ENCODE measurements around the gene LINGO1.

LINGO1 gene

DNA sequence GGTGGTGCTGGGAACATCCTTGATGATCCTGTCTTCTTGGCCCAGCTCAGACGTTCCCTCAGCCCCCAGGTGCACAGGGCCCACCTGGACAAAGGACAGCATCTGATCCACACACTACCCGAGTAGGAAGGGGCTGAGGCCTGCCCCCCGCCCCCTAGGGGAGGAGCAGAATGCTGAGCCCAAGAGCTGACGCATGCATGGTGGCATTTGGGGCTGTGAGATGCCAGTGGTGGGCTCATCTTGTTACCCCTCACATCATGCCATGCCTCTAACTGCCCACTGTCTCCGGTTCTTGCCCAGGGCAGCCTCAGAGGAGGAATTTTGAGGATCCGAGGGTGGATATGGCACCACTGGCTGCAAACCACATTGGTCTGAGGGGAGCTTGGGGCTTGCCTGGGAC, 61.5 kb downstream of the LINGO1 start:
- DNase-seq (ENCODE audit: extremely low read depth, insufficient read length): no peak
- H3K36me3 ChIP-seq (ENCODE audit: control insufficient read depth, insufficient read depth, low read length): no peaks in the 10 kb centered on the region
- TF ChIP-seq, protein P1, sequence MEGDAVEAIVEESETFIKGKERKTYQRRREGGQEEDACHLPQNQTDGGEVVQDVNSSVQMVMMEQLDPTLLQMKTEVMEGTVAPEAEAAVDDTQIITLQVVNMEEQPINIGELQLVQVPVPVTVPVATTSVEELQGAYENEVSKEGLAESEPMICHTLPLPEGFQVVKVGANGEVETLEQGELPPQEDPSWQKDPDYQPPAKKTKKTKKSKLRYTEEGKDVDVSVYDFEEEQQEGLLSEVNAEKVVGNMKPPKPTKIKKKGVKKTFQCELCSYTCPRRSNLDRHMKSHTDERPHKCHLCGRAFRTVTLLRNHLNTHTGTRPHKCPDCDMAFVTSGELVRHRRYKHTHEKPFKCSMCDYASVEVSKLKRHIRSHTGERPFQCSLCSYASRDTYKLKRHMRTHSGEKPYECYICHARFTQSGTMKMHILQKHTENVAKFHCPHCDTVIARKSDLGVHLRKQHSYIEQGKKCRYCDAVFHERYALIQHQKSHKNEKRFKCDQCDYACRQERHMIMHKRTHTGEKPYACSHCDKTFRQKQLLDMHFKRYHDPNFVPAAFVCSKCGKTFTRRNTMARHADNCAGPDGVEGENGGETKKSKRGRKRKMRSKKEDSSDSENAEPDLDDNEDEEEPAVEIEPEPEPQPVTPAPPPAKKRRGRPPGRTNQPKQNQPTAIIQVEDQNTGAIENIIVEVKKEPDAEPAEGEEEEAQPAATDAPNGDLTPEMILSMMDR (IDR thresholded peaks at IDR 0.05; ENCODE audit: insufficient read depth, low read length, poor library complexity, severe bottlenecking): no peak
- H3K27me3 ChIP-seq (replicated peaks; ENCODE audit: control insufficient read depth, insufficient read depth, low read length): peaks cover 1% of the 10 kb centered on the region
- H3K4me3 ChIP-seq (replicated peaks; ENCODE audit: low read depth, low read length): no peak overlapping the region

DNA sequence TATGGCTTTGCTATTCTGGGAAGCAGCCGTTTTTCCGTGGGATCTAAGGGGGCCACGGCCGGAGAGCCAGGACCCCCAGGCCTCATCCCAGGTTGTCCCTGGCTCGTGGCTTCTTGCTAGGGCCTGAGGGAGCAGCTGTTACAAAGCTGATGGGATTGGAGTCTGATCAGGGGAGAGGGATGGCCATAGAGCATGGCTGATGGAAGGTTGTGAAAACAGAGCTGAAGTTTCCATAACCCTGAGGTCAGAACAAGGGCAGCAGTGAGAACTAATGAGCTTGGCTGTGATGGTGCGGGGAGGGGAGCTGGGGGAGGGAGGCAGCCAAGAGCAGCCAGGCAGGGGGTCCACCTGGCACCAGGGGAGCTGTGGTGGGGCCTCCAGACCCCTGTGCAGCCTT, 63.0 kb downstream of the LINGO1 start:
- no peaks in the 10 kb centered on the region for H3K36me3 ChIP-seq (ENCODE audit: control insufficient read depth, insufficient read depth, low read length)
- TF ChIP-seq, protein P1 (IDR thresholded peaks at IDR 0.05; ENCODE audit: insufficient read depth, low read length, poor library complexity, severe bottlenecking): no peak
- H3K27me3 ChIP-seq (replicated peaks; ENCODE audit: control insufficient read depth, insufficient read depth, low read length): peaks cover 1% of the 10 kb centered on the region
- no peak overlapping the region for H3K4me3 ChIP-seq (replicated peaks; ENCODE audit: low read depth, low read length)
- no peak for DNase-seq (ENCODE audit: extremely low read depth, insufficient read length)

DNA sequence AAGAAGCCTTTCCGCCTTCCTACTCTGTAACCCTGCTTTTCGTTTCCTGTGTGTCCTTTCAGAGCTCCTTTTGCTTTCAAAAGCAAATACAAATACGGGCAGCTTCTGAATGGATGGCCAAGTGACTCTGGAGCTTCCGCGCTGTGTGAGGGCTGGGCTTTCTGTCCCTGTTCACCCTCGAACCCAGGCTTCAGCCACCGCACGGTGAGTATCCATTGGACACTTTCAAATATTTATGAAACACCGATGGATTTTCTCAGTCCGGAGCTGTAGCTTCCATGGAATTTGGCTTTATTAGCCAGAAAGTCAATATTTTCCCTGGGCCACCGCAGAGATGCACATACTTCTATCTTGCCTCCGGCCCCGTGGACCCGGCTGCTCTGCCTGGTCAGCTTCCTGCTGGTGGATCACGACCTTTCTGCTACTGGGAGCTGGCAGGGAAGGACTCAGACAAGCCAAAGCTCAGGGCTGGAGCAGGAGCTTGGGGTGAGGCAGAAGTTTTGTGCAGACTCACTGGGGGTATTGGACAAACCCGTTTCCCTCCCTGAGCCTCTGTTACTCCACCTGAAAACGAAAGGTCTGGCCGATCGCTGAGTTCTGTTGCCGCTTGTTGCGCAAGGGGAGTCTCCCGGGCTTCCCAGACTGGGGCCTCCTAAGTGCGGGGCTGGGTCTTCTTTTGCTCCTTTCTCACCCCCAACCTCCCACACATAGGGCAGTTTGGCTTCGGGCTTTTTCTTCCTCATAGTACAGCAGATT, 63.6 kb downstream of the LINGO1 start:
- TF ChIP-seq, protein P1 (IDR thresholded peaks at IDR 0.05; ENCODE audit: insufficient read depth, low read length, poor library complexity, severe bottlenecking): no peak
- Histone ChIP-seq H3K4me3 (replicated peaks; ENCODE audit: low read depth, low read length) (no peak overlapping the region), H3K36me3 (ENCODE audit: control insufficient read depth, insufficient read depth, low read length) (no peaks in the 10 kb centered on the region), H3K27me3 (replicated peaks; ENCODE audit: control insufficient read depth, insufficient read depth, low read length) (no peaks in the 10 kb centered on the region; the same call in 1 of the 2 replicates)
- DNase-seq (ENCODE audit: extremely low read depth, insufficient read length): no peak

DNA sequence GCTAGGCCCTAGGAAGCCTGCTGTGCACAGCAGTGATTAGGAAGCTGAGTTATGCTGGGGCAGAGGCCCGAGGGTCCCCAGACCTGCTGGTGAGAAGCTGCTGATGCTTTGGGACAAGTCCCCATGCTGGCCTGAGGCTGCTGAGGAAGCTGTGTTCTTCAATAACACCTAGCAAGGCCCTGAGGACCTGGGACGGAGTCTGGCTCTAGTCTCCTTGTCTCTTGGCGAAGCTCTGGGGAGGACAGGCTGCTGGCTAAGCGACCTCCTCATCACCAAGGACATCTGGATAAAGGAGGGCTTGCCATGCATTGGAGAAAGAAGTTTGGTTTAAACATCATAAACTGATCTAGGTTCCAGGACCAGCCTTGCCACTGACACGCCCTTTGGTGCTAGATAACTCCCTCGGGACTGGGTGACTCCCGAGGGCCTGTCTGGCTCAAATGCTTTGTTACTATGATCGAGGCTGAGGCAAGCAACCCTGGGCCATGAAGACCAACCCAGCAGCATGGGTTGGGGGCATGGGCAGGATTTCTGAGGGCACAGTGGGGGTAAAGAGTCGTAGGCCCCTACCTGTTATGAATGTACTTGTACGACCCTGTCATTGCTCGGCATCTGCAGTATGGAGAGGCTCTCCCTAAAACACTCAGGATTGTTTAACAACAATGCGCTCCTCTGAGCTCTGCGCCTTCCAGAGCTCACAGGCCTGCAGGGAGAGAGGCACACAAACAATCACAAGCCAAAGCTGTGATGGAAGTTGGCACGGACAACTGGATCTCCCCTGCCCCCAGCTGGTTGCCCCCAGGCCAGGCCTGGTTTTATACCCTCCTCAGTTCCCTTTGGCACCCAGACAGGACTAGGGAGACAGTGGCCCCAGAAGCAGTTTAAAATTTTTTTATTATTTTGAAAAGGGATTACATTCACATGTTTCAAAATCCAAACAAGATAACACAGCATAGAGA, 64.4 kb downstream of the LINGO1 start:
- Histone ChIP-seq H3K36me3 (ENCODE audit: control insufficient read depth, insufficient read depth, low read length) (no peaks in the 10 kb centered on the region), H3K4me3 (replicated peaks; ENCODE audit: low read depth, low read length) (no peak overlapping the region), H3K27me3 (replicated peaks; ENCODE audit: control insufficient read depth, insufficient read depth, low read length) (no peaks in the 10 kb centered on the region)
- TF ChIP-seq, protein P1 (IDR thresholded peaks at IDR 0.05; ENCODE audit: insufficient read depth, low read length, poor library complexity, severe bottlenecking): no peak
- no peak for DNase-seq (ENCODE audit: extremely low read depth, insufficient read length)

DNA sequence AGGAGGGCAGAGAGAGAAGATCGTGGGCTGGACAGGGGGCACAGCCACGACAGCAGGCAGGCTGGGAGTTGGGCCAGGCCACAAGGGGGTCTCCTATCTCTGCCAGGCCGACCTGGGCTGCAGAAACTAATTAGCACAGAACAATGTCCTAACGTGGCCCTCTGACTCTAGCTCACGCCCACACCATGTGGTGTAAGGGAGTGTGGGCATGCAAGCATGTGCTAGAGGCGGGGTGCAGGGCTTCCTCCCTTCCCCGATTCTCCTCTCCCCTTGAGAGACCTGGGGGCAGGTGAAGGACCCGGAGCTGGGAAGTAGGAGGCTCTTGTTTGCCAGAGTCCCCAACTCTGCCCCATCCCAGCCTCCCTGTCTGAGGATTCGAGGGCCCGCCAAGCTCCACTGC, 65.5 kb downstream of the LINGO1 start:
- no peak for DNase-seq (ENCODE audit: extremely low read depth, insufficient read length)
- H3K36me3 ChIP-seq (ENCODE audit: control insufficient read depth, insufficient read depth, low read length): no peaks in the 10 kb centered on the region
- H3K4me3 ChIP-seq (replicated peaks; ENCODE audit: low read depth, low read length): no peak overlapping the region
- TF ChIP-seq, protein P1 (IDR thresholded peaks at IDR 0.05; ENCODE audit: insufficient read depth, low read length, poor library complexity, severe bottlenecking): no peak
- no peaks in the 10 kb centered on the region for H3K27me3 ChIP-seq (replicated peaks; ENCODE audit: control insufficient read depth, insufficient read depth, low read length)

Data from GM06990 (cell line).